ENCODE results near the gene PREX1. TPM values are rescaled to one million over a fixed set of nuclear protein-coding genes. Genes with fewer than 3 reads are reported as not detected.

PREX1 gene
- total RNA-seq, 2 donors from 2014 or later, result 16.0 to 17.4 TPM

DNA sequence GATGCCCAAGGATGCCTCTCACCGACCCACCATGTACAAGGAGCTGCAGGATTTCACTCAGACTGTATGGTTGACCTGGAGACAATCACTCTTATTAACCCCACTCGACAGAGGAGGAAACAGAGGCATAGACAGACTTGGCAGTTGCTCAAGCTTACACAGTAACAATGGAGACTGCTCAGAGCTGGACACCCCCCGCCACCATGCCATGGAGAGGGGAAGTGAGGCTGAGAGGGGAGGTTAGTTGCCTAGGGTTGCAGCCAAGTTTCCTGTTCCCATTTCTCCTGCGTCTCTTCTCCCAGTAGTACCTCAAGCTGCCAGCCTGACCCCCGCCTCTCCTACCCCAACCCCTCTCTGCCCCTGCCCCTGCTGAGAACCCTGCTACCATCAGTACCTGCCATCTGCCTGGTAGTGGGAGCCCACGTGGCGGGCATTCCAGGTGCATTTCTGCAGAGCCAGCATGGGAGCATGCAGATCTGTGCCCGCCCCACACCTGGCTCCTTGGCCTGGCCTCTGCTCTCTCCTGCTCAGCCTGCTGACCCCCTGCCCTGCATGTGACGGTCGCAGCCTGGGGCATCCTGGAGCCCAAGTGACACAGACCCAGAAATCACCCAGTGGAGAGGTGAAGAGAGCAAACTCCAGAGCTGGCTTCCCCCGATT lies 157.7 kb downstream of the PREX1 start:
- peak; percentile 6 to 14 for ATAC-seq
- intact Hi-C loops (cut with DNase I), result no loop called here
- no peak for DNase-seq

DNA sequence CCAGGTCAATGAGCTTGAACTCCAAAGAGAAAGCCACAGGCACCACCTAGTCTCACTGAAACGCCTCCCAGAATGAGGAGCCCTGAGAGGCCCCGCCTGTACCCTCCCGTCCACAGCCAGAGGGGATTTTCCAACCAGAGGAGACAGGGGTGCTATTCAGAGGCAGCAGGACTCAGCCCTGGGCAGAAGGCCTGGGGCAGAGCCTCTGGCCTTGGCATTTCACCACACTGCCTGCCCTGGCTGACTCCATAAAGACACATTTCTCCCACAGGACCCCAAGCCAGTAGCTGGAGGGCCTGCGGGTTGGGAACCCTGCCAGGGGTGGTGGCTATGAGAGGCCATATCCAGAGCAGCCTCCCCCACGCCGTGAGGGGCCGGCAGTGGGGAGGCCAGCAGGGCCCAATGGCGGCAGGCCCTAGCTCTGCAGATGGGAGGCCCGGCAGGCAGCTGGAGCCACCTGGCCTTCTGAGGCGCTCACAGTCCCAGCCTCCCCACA lies 159.3 kb downstream of the PREX1 start:
- ATAC-seq (peak; percentile 56 to 65), DNase-seq (no peak)
- intact Hi-C loops (cut with DNase I), result no loop called here

DNA sequence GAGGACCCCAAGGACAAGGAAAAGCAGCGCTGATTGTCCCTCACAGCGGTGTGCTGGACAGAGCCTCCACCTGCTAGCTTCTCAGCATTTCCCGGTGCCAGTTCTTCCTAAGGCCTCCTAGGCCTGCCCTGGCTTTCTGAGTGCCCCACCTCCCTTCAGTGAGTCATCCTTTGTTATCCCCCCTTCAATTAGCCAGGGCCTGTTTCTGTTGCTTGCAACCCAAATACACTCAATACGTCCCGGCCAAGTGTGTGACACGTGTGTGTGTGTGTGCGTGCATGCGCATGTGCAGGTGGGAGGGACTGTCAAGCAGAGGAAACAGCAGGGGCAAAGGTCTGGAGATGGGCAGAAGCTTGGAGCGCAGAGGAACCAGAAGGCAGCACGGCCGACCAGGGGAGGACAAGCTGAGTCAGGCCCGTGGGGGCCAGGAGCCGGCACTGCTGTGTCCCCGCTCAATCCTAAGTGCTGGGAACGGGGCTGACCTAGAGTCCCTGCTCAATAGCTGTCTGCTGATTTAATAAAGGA lies 159.8 kb downstream of the PREX1 start:
- peak; percentile 7 to 18 for ATAC-seq
- DNase-seq, result no peak
- intact Hi-C loops (cut with DNase I), result no loop called here

DNA sequence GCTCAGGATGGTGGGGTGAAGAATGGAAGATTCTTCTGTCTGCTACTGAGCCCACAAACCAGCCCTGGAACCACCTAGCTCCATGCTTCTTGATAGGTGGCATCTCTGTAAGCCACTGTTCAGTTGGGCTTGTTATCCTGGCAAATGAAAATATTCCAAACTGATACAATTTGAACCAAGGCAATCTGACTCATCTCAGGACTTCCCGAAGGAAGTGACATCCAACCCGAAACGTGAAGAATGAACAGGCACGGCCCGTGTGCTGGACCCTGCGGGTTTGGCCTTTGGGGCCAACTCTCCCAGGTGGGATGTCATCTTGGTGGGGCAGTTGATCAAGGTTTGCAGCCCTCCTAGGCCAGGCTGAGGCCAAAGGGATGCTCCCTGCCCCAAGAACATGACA lies 160.3 kb downstream of the PREX1 start:
- intact Hi-C loops (cut with DNase I), result no loop called here
- ATAC-seq (no peak), DNase-seq (no peak)

DNA sequence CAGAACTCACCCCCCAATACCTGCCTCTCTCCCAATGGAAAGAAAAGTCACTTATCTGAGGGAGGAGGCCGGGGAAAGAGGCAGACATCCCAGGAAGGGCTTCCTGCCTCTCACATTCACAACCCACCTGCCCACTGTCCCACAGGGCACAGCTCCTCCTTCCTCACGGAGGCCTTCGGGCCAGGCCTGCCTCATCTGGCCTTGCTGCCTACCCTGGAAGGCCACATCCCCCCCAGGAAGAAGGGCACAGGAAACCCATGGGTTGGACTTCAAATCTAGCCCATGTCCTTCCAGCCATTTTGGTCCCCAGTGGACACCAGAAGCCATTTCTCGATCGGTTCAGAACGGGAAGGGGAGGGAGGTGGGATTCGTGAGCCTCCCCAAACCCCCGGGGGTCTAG lies 162.0 kb downstream of the PREX1 start:
- DNase-seq (no peak), ATAC-seq (no peak)
- intact Hi-C loops (cut with DNase I), result no loop called here

DNA sequence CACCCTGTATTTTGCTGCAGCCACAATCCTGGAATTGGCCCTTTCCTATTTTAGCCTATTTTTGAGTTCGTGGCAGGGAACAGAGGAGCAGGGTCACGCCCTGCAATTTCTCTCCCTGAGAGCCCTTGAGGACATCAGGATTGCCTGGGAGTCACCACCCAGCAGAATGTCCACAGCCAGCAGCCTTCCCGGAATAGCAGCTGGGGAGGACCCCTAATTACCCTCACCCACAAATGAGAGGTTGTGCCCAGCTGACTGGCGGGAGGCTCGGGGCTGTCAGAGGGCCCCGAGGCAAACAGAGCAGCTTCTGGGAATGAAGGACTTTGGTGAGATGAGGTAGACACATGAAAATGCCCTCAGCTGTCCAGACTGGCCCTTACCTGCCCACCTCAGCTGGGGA lies 165.1 kb downstream of the PREX1 start:
- intact Hi-C loops (cut with DNase I), result no loop called here
- ATAC-seq (no peak), DNase-seq (no peak)

DNA sequence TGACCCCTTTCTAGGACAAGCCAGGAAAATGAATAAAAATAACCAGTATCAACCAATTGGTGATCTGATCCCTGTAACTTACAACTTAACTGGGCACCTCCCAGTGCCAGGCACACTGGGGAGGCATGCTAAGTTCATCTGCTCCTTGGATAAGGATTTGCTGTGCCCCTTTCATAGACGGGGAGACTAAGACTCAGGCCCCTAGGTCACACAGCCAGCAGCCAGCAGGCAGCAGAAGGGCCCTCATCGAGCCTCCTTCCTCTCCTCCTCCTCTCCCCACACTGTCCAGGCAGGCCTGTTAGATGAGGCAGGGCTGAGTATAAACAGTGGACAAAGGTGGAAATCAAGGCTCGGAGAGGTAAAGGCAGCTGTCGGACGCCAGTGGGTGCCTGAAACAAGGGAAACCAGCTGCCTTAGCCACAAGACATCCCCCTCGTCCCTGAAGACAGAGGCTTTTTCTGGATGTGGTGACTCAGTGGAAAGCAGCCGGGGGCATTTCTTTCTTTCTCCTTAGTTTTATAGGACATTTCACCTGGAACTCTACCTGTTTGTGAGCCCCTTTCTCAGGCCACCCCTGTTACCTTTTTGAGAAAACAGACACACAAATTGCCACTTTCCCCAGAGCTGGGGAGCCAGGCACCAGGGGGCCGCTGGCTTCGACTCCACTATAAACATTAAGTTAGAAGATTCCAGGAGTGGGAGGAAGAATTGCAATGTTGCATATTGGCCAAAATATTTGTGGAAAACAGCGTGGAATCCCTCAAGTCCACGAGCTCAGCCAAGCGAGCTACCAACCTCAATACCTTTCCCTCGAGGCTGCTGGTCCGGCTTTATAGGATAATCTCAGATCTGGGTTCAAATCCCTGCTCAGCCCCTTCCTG lies 166.0 kb downstream of the PREX1 start:
- DNase-seq (no peak), ATAC-seq (no peak)
- intact Hi-C loops (cut with DNase I), result no loop called here

DNA sequence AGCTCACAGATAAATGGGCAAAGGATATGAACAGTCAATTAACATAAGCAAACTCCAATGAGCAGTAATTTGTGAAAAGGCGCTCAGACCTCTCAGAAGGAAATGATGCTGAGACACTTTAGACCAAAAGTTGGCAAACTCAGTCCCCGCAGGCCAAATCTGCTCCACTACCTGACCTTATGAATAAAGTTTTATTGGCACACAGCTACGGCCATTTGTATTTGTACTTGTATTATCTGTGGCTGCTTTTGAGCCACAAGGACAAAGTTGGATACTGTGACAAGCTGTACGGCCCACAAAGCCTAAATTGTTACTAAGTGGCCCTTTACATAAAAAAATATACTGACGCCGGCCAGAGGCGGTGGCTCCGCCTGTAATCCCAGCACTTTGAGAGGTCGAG lies 167.0 kb downstream of the PREX1 start:
- DNase-seq, result no peak
- no peak for ATAC-seq
- intact Hi-C loops (cut with DNase I), result no loop called here

DNA sequence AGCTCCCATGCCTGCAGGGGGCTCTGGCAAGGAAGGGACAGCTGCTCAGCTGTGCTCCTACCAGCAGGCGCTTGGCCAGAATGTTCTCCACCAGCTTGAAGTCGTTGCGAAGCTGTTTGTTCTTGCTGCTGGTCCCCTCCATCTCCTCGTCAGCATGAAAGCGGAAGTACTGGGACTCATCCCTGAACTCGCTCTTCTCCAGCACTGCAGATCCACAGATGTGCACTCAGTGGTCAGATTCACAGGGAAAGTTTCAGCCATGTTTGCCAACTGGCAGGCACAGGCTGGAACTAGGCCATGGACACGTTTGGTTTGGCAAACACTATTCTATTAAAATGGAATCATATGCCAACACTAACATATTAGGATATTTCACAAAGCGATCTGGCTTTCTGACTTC lies 167.9 kb downstream of the PREX1 start:
- ATAC-seq (no peak), DNase-seq (no peak)
- intact Hi-C loops (cut with DNase I), result loop anchor here (2.0 to 5.0 kb wide), 2 partner anchors 167 to 245 kb away; partner anchors contain the start of gene PREX1 (in 1 of the 2)

DNA sequence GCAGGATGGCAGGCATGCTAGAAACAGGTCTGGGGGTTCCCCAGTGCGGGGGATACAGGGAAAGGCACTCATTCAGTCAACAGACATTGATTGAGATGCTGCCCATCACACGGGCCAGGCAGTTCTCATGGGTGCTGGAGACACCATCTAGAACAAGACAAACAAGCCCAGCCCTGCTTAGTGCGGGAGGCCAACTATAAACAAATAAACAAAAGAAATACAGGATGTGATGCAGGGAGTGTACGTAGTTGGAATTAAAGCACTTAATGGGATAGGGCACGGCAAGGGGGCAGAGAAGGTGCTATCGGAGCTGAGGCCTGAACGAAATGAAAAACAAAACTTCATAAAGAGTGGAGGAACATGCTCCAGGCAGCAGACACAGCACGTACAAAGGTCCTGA lies 169.3 kb downstream of the PREX1 start:
- DNase-seq, result no peak
- intact Hi-C loops (cut with DNase I), result loop anchor here (1.0 to 5.0 kb wide), 3 partner anchors 169 to 247 kb away; partner anchors contain the start of gene PREX1 (in 1 of the 2)
- no peak for ATAC-seq

DNA sequence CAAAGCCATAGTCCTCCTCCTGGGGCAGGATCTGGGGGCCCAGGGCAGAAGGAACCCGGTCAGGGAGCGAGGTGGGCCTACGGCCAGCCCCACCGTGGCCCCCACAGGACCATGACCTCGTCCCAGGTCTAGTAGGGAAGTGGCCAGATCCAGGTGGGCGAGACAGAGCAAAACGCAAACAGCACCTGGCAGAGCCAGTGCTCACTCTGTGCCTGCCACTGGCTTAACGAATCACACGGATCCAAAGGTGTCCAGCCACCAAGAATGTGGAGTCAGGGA lies 169.7 kb downstream of the PREX1 start:
- DNase-seq, result no peak
- intact Hi-C loops (cut with DNase I), result loop anchor here (1.0 to 5.0 kb wide), 3 partner anchors 169 to 247 kb away; partner anchors contain the start of gene PREX1 (in 1 of the 2)
- ATAC-seq, result peak in 1 of 2 donors; percentile 8

DNA sequence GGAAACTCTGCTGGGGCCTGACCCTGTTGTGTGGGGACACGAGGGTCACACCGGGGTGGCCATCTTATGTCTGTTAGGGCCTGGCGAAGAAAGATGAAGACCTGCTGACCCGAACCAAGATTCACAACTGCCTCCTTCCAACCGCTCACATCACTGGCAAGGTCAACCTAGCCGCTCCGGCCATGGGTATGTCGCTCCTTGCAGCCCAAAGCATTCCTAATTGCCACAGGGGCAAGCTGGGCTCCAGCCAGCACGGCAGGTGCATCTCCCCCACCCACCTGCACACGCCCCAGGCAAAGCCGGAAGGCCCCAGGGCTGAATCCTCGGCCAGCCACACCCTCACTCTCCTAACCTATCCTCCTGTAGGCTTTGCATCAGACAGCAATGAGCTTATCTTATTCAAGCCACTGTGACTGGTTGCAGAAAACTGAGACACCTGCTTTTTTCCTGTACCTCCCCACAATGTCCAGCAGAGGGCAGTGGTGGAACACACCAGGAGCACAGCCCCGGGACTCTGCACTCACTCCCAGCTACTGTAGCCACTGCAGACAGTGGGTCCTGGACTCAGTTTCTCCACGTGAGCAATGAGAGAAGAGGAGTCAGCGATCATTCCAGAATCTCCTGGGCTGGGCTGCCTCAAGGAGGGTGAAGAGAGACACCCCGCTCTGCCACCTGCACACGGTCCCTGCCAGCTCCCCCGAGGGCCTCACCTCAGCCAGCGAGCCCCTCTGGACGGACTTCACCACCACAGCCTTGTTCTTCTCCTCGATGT lies 170.2 kb downstream of the PREX1 start:
- intact Hi-C loops (cut with DNase I), result loop anchor here (1.0 to 5.0 kb wide), 3 partner anchors 170 to 248 kb away; partner anchors contain the start of gene PREX1 (in 1 of the 2)
- DNase-seq (peak; percentile 66), ATAC-seq (peak; percentile 82 to 89)

DNA sequence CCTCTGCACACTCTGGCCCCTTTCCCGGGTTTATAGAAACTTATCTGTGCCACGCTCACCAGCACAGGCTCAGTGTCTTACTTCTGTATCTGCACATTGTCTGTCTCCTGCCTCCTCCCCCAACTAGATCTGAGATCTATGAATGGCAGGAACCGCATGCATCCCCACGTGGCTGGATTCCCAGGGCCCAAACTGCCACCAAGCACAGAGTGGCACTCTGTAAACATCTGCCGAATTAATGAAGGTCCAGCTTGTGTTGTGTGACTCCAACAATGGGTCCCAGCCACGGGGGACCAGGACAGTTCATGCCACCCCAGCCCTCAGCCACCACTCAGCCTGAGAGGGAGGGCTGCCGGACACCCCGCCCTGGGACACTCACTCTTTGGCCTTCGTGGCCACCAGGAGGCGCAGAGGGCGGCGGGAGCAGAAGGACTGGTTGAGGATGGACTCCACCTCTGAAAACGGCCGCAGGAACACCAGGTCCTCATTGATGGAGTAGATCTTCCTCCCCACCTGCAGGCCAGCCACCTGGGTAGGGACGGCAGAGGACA lies 171.1 kb downstream of the PREX1 start:
- DNase-seq, result no peak
- ATAC-seq, result no peak
- intact Hi-C loops (cut with DNase I), result loop anchor here in 1 of 2 donors (5.0 kb wide), 1 partner anchor 171 kb away; the partner anchor contains the start of gene PREX1

DNA sequence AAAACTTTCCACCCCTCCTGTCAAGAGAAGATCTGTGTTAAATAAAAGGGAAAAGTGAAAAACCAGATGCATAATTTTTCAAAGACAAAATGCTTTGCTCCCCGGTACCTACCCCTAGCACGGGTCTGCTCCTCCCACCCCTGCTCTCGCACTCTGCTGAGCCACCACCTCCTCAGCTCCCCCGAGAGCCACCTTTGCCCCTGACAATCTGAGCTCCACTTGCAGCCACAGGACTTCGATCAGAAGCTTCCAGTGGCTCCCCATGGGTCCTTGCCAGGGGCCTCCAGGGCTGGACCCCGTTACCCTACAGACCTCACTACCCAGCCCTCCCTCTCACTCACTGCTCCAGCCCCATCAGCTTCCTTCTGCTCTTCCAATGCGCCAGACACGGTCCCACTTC lies 171.7 kb downstream of the PREX1 start:
- no peak for ATAC-seq
- intact Hi-C loops (cut with DNase I), result loop anchor here in 1 of 2 donors (5.0 kb wide), 1 partner anchor 171 kb away; the partner anchor contains the start of gene PREX1
- no peak for DNase-seq

DNA sequence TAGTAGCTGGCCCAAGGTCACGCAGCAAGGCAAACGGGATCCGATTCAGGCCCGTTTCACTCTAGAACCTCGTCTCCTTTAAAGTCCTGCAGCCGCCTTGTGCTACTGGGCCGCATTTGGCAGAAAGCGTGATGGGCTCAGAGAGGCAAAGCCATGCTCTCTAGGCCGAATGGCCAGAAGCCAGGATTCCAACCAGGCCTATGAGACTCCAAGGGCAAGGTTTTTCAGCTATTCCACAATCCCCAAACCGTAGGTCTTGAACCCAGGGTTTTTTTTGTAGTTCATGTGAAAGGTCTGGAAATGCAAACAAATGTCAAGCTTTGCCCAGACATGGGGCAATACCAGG lies 174.1 kb downstream of the PREX1 start:
- ATAC-seq (no peak), DNase-seq (no peak)
- intact Hi-C loops (cut with DNase I), result no loop called here

DNA sequence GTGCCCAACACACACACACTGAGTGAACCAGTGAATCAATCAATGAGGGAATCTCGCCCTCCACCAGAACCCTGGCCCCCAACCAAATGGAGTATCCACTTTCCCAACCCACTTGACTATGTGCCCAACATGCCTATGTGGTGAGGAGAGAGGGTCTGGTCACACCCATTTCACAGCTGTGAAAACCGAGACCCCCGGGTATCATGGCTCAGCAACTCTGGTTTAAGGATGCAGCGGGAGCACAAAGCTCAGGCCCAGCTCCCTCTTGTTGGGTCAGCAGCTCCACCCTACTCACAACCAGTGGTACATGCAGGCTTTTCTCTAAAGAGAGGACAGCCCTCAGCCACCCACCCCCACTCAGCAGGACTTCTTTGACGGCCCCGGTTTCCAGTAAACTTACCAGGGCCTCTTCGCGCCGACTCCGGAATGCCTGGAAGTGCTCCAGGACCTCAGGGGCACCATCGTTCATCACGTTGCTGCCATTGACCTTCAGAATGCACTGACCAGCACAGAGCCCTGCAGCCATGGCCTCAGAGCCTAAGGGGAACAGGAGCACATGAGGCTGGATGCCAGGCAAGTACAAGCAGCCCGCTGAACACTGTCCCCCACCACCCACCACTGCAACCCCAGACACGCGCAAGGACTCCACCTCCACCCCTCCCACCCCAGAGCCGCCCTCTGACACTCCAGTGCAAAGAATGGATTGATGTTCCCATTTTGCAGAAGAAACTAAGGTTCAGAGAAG lies 174.7 kb downstream of the PREX1 start:
- ATAC-seq, result no peak
- intact Hi-C loops (cut with DNase I), result no loop called here
- no peak for DNase-seq

DNA sequence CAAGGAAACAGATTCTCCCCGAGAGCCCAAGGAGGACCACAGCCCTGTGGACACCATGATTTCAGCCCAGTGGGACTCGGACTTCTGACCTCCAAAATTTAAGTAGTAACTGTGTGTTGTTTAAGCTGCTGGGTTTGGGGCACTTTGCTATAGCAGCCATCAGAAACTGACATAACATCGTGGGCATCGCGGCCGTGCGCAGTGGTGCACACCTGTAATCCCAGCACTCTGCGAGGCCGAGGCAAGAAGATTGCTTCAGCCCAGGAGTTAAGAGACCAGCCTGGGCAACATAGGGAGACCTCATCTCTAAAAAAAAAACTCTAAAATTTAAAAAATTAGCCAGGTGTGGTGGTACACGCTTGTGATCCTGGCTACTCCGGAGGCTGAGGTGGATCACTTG lies 175.8 kb downstream of the PREX1 start:
- ATAC-seq, result no peak
- intact Hi-C loops (cut with DNase I), result no loop called here
- no peak for DNase-seq

DNA sequence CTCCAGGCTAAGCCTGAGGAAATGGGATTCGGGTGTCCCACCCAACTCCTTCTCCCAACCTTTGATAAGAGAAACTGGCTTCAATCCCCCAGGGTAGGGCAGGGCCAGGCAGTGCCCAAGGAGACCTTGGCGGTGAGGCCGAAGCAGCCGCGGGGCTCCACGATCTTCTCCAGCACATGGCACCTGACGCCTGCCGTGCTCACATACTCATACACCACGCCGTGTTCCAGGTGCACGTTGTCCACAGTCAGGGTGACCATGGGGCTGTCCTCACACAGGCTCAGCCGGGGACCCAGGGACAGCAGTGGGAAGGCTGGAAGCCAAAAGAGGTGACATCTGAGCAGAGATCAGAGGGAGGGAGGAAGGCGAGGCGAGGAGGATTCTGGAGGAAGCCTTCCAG lies 176.5 kb downstream of the PREX1 start:
- intact Hi-C loops (cut with DNase I), result no loop called here
- ATAC-seq, result no peak
- no peak for DNase-seq
